HEK293 (cell line): ENCODE data around the gene FAF2.

Experiments used
- BCL11A ChIP-seq: fragments of 450-650 bp; formaldehyde crosslinking; IDR thresholded peaks from 2 replicates; pipeline ENCODE4 v1.5.1; 2016; ENCODE audit warnings: low read depth, missing biosample characterization, missing genetic modification characterization
- GFI1B ChIP-seq: fragments of 450-650 bp; formaldehyde crosslinking; IDR thresholded peaks from 2 replicates; pipeline ENCODE4 v1.5.1; 2016; ENCODE audit warnings: missing biosample characterization, missing genetic modification characterization
- GLI2 ChIP-seq: fragments of 450-650 bp; formaldehyde crosslinking; IDR thresholded peaks from 2 replicates; pipeline ENCODE4; 2017; ENCODE audit warnings: missing biosample characterization, missing genetic modification characterization, low read depth, borderline replicate concordance
- IKZF3 ChIP-seq: fragments of 450-650 bp; IDR thresholded peaks from 2 replicates; pipeline ENCODE4 v1.5.0; 2018; ENCODE audit warnings: missing biosample characterization, mild to moderate bottlenecking, missing genetic modification characterization, moderate library complexity
- KLF10 ChIP-seq: fragments of 450-650 bp; IDR thresholded peaks from 2 replicates; pipeline ENCODE4 v1.5.1; 2018; ENCODE audit warnings: missing biosample characterization, mild to moderate bottlenecking, missing genetic modification characterization
- OSR2 ChIP-seq: fragments of 450-650 bp; formaldehyde crosslinking; IDR thresholded peaks from 2 replicates; pipeline ENCODE4 v1.5.1; 2016; ENCODE audit warnings: missing biosample characterization, missing genetic modification characterization
- PRDM1 ChIP-seq: fragments of 450-650 bp; formaldehyde crosslinking; IDR thresholded peaks from 2 replicates; pipeline ENCODE4; 2016; ENCODE audit warnings: missing biosample characterization, missing genetic modification characterization
- SETDB1 ChIP-seq: IDR thresholded peaks from one replicate; pipeline ENCODE4 v1.6.1; 2017; ENCODE audit warnings: mild to moderate bottlenecking, low read length, moderate library complexity, mixed read lengths; ENCODE audit not compliant: insufficient read length
- SP2 ChIP-seq: fragments of 450-650 bp; formaldehyde crosslinking; IDR thresholded peaks from 2 replicates; pipeline ENCODE4 v1.5.1; 2016; ENCODE audit warnings: missing biosample characterization, missing genetic modification characterization
- SP7 ChIP-seq: fragments of 450-650 bp; formaldehyde crosslinking; IDR thresholded peaks from 2 replicates; pipeline ENCODE4 v1.5.1; 2016; ENCODE audit warnings: missing biosample characterization, missing genetic modification characterization
- WT1 ChIP-seq: fragments of 450-650 bp; formaldehyde crosslinking; IDR thresholded peaks from 2 replicates; pipeline ENCODE4 v1.5.1; 2016; ENCODE audit warnings: missing biosample characterization, missing genetic modification characterization
- ZEB2 ChIP-seq: fragments of 450-650 bp; formaldehyde crosslinking; IDR thresholded peaks from 2 replicates; pipeline ENCODE4 v1.5.1; 2016; ENCODE audit warnings: missing biosample characterization, missing genetic modification characterization
- ZFHX2 ChIP-seq: fragments of 450-650 bp; formaldehyde crosslinking; conservative IDR thresholded peaks from 2 replicates; pipeline ENCODE4 v1.5.1; 2016; ENCODE audit warnings: missing biosample characterization, missing genetic modification characterization
- ZFP69B ChIP-seq: fragments of 450-650 bp; formaldehyde crosslinking; IDR thresholded peaks from 2 replicates; pipeline ENCODE4 v1.5.1; 2016; ENCODE audit warnings: missing biosample characterization, missing genetic modification characterization
- ZNF16 ChIP-seq: fragments of 450-650 bp; formaldehyde crosslinking; IDR thresholded peaks from 2 replicates; pipeline ENCODE4 v1.5.1; 2016; ENCODE audit warnings: low read depth, missing biosample characterization, missing genetic modification characterization
- ZNF23 ChIP-seq: fragments of 450-650 bp; formaldehyde crosslinking; IDR thresholded peaks from 2 replicates; pipeline ENCODE4 v1.5.1; 2016; ENCODE audit warnings: missing biosample characterization, missing genetic modification characterization, borderline replicate concordance
- ZNF530 ChIP-seq: fragments of 450-650 bp; formaldehyde crosslinking; IDR thresholded peaks from 2 replicates; pipeline ENCODE4 v1.5.1; 2016; ENCODE audit warnings: low read depth, missing biosample characterization, missing genetic modification characterization
- ZNF596 ChIP-seq: fragments of 450-650 bp; IDR thresholded peaks from 2 replicates; pipeline ENCODE4 v1.5.0; 2018; ENCODE audit warnings: missing biosample characterization, mild to moderate bottlenecking, missing genetic modification characterization, moderate library complexity
- ZNF629 ChIP-seq: fragments of 450-650 bp; formaldehyde crosslinking; IDR thresholded peaks from 2 replicates; pipeline ENCODE4 v1.5.1; 2017; ENCODE audit warnings: missing biosample characterization, missing genetic modification characterization
- ZNF747 ChIP-seq: fragments of 450-650 bp; formaldehyde crosslinking; IDR thresholded peaks from 2 replicates; pipeline ENCODE4 v1.5.1; 2016; ENCODE audit warnings: missing biosample characterization, missing genetic modification characterization
- ZNF777 ChIP-seq: fragments of 450-650 bp; formaldehyde crosslinking; IDR thresholded peaks from 2 replicates; pipeline ENCODE4 v1.5.1; 2017; ENCODE audit warnings: missing biosample characterization, missing genetic modification characterization, borderline replicate concordance
- ZNF792 ChIP-seq: fragments of 450-650 bp; formaldehyde crosslinking; IDR thresholded peaks from 2 replicates; pipeline ENCODE4 v1.5.1; 2016; ENCODE audit warnings: missing biosample characterization, missing genetic modification characterization
- ZNF843 ChIP-seq: fragments of 450-650 bp; formaldehyde crosslinking; IDR thresholded peaks from 2 replicates; pipeline ENCODE4 v1.5.1; 2016; ENCODE audit warnings: missing biosample characterization, missing genetic modification characterization
- ZSCAN30 ChIP-seq: fragments of 450-650 bp; IDR thresholded peaks from 2 replicates; pipeline ENCODE4 v1.5.1; 2018; ENCODE audit warnings: missing biosample characterization, mild to moderate bottlenecking, missing genetic modification characterization, moderate library complexity
- TF ChIP-seq, protein P1 (sequence below): fragments of 450-650 bp; formaldehyde crosslinking; IDR thresholded peaks from 2 replicates; pipeline ENCODE4 v1.5.1; 2016; ENCODE audit warnings: missing biosample characterization, missing genetic modification characterization, borderline replicate concordance
- TF ChIP-seq, protein P2 (sequence below): fragments of 450-650 bp; formaldehyde crosslinking; IDR thresholded peaks from 2 replicates; pipeline ENCODE4 v1.5.1; 2017; ENCODE audit warnings: missing biosample characterization, missing genetic modification characterization
- TF ChIP-seq, protein P3 (sequence below): fragments of 450-650 bp; formaldehyde crosslinking; IDR thresholded peaks from 2 replicates; pipeline ENCODE4 v1.5.1; 2016; ENCODE audit warnings: missing biosample characterization, missing genetic modification characterization
- TF ChIP-seq, protein P4 (sequence below): fragments of 450-650 bp; IDR thresholded peaks from 2 replicates; pipeline ENCODE4 v1.5.1; 2018; ENCODE audit warnings: missing biosample characterization, mild to moderate bottlenecking, missing genetic modification characterization
- TF ChIP-seq, protein P5 (sequence below): fragments of 450-650 bp; formaldehyde crosslinking; IDR thresholded peaks from 2 replicates; pipeline ENCODE4 v1.5.1; 2016; ENCODE audit warnings: missing biosample characterization, missing genetic modification characterization

FAF2 gene

DNA sequence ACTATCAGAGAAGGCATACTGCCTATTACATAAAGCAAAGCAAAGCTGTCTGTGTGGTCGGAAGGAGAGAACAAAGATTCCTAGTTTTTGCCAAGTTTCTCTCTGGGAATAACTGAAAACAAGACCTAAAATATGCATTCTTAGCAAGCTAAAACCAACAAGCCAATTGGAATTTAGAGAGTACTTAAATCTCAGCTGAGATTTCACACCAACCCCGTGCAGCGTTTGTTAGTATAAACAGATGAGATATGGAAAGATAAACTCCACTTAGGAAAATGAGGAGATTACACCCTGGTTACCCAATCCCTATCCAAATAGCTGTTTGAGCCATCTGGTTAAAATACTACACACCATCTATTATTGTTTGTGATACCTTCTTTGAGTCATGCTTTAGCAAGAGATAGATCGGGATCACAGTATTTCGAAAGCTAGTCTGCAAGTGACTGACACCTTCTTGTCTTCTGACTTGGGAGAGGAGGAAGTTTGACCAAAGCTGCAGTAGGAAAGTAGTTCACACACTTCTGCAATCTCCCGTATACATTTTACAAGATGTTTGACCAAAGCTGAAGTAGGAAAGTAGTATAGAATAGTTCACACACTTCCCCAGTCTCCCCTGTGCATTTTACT lies 18.2 kb downstream of the FAF2 start (continued):
- TF ChIP-seq PRDM1 (tag by site-specific recombination): 0 out of 2 replicates have a peak, but pooled peaks have one; percentile 6
- TF ChIP-seq SP2 (tag by site-specific recombination): no peak
- peak; percentile 59; the same call in 1 of the 2 replicates for TF ChIP-seq ZNF629
- peak; percentile 70 for TF ChIP-seq WT1 (tag by site-specific recombination)
- no peak for TF ChIP-seq BCL11A
- peak; percentile 68; the same call in 1 of the 2 replicates for TF ChIP-seq OSR2 (tag by site-specific recombination)
- no peak for TF ChIP-seq ZNF596 (tag by site-specific recombination)
- no peak for TF ChIP-seq ZSCAN30 (tag by site-specific recombination)
- TF ChIP-seq GLI2 (tag by site-specific recombination): peak; percentile 34; the same call in 1 of the 2 replicates
- TF ChIP-seq, protein P1, sequence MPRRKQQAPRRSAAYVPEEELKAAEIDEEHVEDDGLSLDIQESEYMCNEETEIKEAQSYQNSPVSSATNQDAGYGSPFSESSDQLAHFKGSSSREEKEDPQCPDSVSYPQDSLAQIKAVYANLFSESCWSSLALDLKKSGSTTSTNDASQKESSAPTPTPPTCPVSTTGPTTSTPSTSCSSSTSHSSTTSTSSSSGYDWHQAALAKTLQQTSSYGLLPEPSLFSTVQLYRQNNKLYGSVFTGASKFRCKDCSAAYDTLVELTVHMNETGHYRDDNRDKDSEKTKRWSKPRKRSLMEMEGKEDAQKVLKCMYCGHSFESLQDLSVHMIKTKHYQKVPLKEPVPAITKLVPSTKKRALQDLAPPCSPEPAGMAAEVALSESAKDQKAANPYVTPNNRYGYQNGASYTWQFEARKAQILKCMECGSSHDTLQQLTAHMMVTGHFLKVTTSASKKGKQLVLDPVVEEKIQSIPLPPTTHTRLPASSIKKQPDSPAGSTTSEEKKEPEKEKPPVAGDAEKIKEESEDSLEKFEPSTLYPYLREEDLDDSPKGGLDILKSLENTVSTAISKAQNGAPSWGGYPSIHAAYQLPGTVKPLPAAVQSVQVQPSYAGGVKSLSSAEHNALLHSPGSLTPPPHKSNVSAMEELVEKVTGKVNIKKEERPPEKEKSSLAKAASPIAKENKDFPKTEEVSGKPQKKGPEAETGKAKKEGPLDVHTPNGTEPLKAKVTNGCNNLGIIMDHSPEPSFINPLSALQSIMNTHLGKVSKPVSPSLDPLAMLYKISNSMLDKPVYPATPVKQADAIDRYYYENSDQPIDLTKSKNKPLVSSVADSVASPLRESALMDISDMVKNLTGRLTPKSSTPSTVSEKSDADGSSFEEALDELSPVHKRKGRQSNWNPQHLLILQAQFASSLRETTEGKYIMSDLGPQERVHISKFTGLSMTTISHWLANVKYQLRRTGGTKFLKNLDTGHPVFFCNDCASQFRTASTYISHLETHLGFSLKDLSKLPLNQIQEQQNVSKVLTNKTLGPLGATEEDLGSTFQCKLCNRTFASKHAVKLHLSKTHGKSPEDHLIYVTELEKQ: peak; percentile 63; the same call in 1 of the 2 replicates
- TF ChIP-seq IKZF3: peak; percentile 75
- peak; percentile 100 for TF ChIP-seq GFI1B (tag by site-specific recombination)
- peak; percentile 37; the same call in 1 of the 2 replicates for TF ChIP-seq ZFP69B (tag by site-specific recombination)
- TF ChIP-seq ZNF23 (tag by site-specific recombination): no peak
- peak; percentile 32; the same call in 1 of the 2 replicates for TF ChIP-seq KLF10 (tag by site-specific recombination)
- TF ChIP-seq ZNF843 (tag by site-specific recombination): peak; percentile 72
- TF ChIP-seq, protein P2, sequence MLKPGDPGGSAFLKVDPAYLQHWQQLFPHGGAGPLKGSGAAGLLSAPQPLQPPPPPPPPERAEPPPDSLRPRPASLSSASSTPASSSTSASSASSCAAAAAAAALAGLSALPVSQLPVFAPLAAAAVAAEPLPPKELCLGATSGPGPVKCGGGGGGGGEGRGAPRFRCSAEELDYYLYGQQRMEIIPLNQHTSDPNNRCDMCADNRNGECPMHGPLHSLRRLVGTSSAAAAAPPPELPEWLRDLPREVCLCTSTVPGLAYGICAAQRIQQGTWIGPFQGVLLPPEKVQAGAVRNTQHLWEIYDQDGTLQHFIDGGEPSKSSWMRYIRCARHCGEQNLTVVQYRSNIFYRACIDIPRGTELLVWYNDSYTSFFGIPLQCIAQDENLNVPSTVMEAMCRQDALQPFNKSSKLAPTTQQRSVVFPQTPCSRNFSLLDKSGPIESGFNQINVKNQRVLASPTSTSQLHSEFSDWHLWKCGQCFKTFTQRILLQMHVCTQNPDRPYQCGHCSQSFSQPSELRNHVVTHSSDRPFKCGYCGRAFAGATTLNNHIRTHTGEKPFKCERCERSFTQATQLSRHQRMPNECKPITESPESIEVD: peak; percentile 93
- TF ChIP-seq ZNF16 (tag by site-specific recombination): no peak
- no peak for TF ChIP-seq ZNF792
- TF ChIP-seq, protein P3, sequence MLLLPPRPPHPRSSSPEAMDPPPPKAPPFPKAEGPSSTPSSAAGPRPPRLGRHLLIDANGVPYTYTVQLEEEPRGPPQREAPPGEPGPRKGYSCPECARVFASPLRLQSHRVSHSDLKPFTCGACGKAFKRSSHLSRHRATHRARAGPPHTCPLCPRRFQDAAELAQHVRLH (tag by site-specific recombination): 0 out of 2 replicates have a peak, but pooled peaks have one; percentile 14
- TF ChIP-seq ZNF747 (tag by site-specific recombination): no peak
- peak; percentile 81 for TF ChIP-seq SP7 (tag by site-specific recombination)
- TF ChIP-seq ZNF530 (tag by site-specific recombination): no peak
- peak; percentile 44; the same call in 1 of the 2 replicates for TF ChIP-seq ZEB2
- TF ChIP-seq, protein P4, sequence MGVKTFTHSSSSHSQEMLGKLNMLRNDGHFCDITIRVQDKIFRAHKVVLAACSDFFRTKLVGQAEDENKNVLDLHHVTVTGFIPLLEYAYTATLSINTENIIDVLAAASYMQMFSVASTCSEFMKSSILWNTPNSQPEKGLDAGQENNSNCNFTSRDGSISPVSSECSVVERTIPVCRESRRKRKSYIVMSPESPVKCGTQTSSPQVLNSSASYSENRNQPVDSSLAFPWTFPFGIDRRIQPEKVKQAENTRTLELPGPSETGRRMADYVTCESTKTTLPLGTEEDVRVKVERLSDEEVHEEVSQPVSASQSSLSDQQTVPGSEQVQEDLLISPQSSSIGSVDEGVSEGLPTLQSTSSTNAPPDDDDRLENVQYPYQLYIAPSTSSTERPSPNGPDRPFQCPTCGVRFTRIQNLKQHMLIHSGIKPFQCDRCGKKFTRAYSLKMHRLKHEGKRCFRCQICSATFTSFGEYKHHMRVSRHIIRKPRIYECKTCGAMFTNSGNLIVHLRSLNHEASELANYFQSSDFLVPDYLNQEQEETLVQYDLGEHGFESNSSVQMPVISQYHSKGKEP (tag by site-specific recombination): 0 out of 2 replicates have a peak, but pooled peaks have one; percentile 36
- no peak for TF ChIP-seq SETDB1
- no peak for TF ChIP-seq ZFHX2 (tag by site-specific recombination)
- TF ChIP-seq, protein P5, sequence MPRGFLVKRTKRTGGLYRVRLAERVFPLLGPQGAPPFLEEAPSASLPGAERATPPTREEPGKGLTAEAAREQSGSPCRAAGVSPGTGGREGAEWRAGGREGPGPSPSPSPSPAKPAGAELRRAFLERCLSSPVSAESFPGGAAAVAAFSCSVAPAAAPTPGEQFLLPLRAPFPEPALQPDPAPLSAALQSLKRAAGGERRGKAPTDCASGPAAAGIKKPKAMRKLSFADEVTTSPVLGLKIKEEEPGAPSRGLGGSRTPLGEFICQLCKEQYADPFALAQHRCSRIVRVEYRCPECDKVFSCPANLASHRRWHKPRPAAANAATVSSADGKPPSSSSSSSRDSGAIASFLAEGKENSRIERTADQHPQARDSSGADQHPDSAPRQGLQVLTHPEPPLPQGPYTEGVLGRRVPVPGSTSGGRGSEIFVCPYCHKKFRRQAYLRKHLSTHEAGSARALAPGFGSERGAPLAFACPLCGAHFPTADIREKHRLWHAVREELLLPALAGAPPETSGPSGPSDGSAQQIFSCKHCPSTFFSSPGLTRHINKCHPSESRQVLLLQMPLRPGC (tag by site-specific recombination): peak; percentile 76
- TF ChIP-seq ZNF777: no peak
